Measurements from ENCODE around the gene RMRP.

- TF ChIP-seq, protein P1, sequence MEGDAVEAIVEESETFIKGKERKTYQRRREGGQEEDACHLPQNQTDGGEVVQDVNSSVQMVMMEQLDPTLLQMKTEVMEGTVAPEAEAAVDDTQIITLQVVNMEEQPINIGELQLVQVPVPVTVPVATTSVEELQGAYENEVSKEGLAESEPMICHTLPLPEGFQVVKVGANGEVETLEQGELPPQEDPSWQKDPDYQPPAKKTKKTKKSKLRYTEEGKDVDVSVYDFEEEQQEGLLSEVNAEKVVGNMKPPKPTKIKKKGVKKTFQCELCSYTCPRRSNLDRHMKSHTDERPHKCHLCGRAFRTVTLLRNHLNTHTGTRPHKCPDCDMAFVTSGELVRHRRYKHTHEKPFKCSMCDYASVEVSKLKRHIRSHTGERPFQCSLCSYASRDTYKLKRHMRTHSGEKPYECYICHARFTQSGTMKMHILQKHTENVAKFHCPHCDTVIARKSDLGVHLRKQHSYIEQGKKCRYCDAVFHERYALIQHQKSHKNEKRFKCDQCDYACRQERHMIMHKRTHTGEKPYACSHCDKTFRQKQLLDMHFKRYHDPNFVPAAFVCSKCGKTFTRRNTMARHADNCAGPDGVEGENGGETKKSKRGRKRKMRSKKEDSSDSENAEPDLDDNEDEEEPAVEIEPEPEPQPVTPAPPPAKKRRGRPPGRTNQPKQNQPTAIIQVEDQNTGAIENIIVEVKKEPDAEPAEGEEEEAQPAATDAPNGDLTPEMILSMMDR (IDR thresholded peaks at IDR 0.05): no peak
- TF ChIP-seq POLR2A (IDR thresholded peaks at IDR 0.05): no peak
Observed at GRCh38 chr9:35689542-35690293, 31.9 kb upstream of the RMRP start, which contains the start of gene TPM2.

Data from lower leg skin (tissue), 3 donors.